A375 (cell line): Measurements from ENCODE around the gene PLEKHG5. TPM values are rescaled to one million over a fixed set of nuclear protein-coding genes. Genes with fewer than 3 reads are reported as not detected.

ENCODE experiments used
- small RNA-seq: library from RNA; depleted of rRNA; stranded (forward); fragments of <200 nt; gene quantifications from one replicate; pipeline ENCODE3, GENCODE V24; 2014
- total RNA-seq: library from RNA; depleted of rRNA; stranded (reverse); fragments of >200 nt; shearing (Covaris generic); gene quantifications from 2 replicates; pipeline ENCODE4 v1.2.3, GENCODE V29; 2014; rRNA removed

Gene PLEKHG5, protein sequence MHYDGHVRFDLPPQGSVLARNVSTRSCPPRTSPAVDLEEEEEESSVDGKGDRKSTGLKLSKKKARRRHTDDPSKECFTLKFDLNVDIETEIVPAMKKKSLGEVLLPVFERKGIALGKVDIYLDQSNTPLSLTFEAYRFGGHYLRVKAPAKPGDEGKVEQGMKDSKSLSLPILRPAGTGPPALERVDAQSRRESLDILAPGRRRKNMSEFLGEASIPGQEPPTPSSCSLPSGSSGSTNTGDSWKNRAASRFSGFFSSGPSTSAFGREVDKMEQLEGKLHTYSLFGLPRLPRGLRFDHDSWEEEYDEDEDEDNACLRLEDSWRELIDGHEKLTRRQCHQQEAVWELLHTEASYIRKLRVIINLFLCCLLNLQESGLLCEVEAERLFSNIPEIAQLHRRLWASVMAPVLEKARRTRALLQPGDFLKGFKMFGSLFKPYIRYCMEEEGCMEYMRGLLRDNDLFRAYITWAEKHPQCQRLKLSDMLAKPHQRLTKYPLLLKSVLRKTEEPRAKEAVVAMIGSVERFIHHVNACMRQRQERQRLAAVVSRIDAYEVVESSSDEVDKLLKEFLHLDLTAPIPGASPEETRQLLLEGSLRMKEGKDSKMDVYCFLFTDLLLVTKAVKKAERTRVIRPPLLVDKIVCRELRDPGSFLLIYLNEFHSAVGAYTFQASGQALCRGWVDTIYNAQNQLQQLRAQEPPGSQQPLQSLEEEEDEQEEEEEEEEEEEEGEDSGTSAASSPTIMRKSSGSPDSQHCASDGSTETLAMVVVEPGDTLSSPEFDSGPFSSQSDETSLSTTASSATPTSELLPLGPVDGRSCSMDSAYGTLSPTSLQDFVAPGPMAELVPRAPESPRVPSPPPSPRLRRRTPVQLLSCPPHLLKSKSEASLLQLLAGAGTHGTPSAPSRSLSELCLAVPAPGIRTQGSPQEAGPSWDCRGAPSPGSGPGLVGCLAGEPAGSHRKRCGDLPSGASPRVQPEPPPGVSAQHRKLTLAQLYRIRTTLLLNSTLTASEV
- total RNA-seq: 39.9 and 40.2 TPM in 2 replicates

GRCh38 chr1:6491480-6491962 is at the start of gene PLEKHG5:
TSS of gene PLEKHG5 (minus strand) at chr1:6491667. CDS start at chr1:6477571, 14,096 bp downstream.

GRCh38 chr1:6466023-6466422 is 25.4 kb downstream of the PLEKHG5 start, which contains the start of gene TNFRSF25:
TSS of gene TNFRSF25 (minus strand) at chr1:6466173. CDS start at chr1:6466107, 66 bp downstream.

DNA sequence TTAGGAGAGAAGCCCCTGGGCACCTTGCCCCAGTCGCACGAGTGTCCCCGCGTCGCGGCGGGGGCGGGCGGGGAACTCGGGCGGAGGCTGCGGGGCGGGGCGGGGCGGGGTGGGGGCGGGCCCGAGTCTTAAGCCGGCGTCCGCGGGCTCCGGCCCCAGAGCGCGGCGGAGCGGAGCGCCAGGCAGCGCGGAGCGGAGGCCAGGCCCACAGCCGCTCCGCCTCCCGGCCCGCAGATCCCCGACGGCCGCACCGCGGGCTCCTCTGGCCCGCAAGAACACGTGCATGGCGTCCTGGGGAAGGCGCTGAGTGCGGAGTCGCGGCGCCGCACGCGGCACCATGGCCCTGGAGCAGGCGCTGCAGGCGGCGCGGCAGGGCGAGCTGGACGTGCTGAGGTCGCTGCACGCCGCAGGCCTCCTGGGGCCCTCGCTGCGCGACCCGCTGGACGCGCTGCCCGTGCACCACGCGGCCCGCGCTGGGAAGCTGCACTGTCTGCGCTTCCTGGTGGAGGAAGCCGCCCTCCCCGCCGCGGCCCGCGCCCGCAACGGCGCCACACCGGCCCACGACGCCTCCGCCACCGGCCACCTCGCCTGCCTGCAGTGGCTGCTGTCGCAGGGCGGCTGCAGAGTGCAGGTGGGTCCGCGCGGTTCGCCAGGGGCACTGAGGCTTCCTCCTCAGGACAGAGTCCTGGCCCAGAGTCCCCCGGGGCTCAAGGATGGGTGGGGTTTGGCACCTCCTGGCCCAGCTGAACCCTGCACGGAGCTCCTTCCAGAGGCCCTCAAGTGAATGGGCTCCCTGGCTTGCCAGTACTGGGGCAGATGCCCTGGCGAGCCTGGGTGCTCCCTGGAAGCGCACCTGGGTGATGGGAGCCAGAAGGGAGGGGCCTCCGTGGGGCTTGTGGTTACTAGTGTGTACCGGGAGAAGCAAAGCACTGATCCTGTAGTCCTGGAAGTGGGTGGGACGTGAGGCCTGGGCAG is 66.6 kb downstream of the PLEKHG5 start, which contains the start of gene ESPN:
ESPN (plus strand) TSS at position 158 of the 975 bp plus-strand sequence; CDS start at position 338, 180 bp downstream.

GRCh38 chr1:6419804-6420453 is 71.5 kb downstream of the PLEKHG5 start, which contains the start of gene HES2:
TSS of gene HES2 (minus strand) at chr1:6419919. CDS start at chr1:6419820, 99 bp downstream.

Small RNA genes within 50 kb of the gene (small RNA-seq; reads per million reads assigned to genes)
- not detected for gene MIR4252
- gene RNU6-731P: not detected

Other genes with a start within 250 kb of the PLEKHG5 start
- not detected in 2 replicates for gene HES3, start 247.5 kb downstream of the PLEKHG5 start, total RNA-seq
- gene GPR153, start 230.6 kb downstream of the PLEKHG5 start, total RNA-seq: 26.1 and 29.0 TPM in 2 replicates
- gene ACOT7, start 97.9 kb downstream of the PLEKHG5 start, total RNA-seq: 166 and 192 TPM in 2 replicates
- gene HES2, start 71.7 kb downstream of the PLEKHG5 start, total RNA-seq: 0.68 and 2.0 TPM in 2 replicates
- gene ESPN, start 66.9 kb downstream of the PLEKHG5 start, total RNA-seq: 12.2 and 15.3 TPM in 2 replicates
- gene TNFRSF25, start 25.5 kb downstream of the PLEKHG5 start, total RNA-seq: 28.0 and 28.6 TPM in 2 replicates
- gene NOL9, start 62.8 kb upstream of the PLEKHG5 start, total RNA-seq: 27.9 and 31.2 TPM in 2 replicates
- 0.04 TPM in 1 of 2 replicates, not detected in the other for gene TAS1R1, start 63.6 kb upstream of the PLEKHG5 start, total RNA-seq
- 20.4 and 23.1 TPM in 2 replicates for gene ZBTB48, start 88.3 kb upstream of the PLEKHG5 start, total RNA-seq
- 121 and 127 TPM in 2 replicates for gene KLHL21, start 111.2 kb upstream of the PLEKHG5 start, total RNA-seq
- 9.2 and 11.1 TPM in 2 replicates for gene PHF13, start 122.1 kb upstream of the PLEKHG5 start, total RNA-seq
- gene THAP3, start 133.2 kb upstream of the PLEKHG5 start, total RNA-seq: 30.5 and 30.7 TPM in 2 replicates
- gene DNAJC11, start 210.1 kb upstream of the PLEKHG5 start, total RNA-seq: 48.4 and 71.1 TPM in 2 replicates